BLaER1 treated with 17β-estradiol and CSF1 and Interleukin-3, amounts not matched to agents 10 nM and 100 nM (cell line): ENCODE measurements around the gene MSRB1.

Experiments used
- H3K27ac ChIP-seq, 11 experiments: shearing (Covaris generic); formaldehyde crosslinking; 2 replicates each; pipeline ENCODE4 v1.8.1; 2022
- H3K27me3 ChIP-seq, 11 experiments: shearing (Covaris generic); formaldehyde crosslinking; 2 replicates each; pipeline ENCODE4 v1.8.1; 2022
- H3K36me3 ChIP-seq, 11 experiments: shearing (Covaris generic); formaldehyde crosslinking; 2 replicates each; pipeline ENCODE4 v1.8.1; 2022
- H3K4me1 ChIP-seq, 10 experiments: shearing (Covaris generic); formaldehyde crosslinking; 2 replicates each; pipeline ENCODE4 v1.8.1; 2022
- H3K4me2 ChIP-seq, 11 experiments: shearing (Covaris generic); formaldehyde crosslinking; 2 replicates each; pipeline ENCODE4 v1.8.1; 2022
- H3K4me3 ChIP-seq, 10 experiments: shearing (Covaris generic); formaldehyde crosslinking; 2 replicates each; pipeline ENCODE4 v1.8.1; 2022
- H3K9ac ChIP-seq, 11 experiments: shearing (Covaris generic); formaldehyde crosslinking; 2 replicates each; pipeline ENCODE4 v1.8.1; 2022
- H3K9me3 ChIP-seq, 11 experiments: shearing (Covaris generic); formaldehyde crosslinking; replicated peaks in 1 of 11; 2 replicates each; pipeline ENCODE4 v1.8.1; 2022
- H4K20me1 ChIP-seq, 11 experiments: shearing (Covaris generic); formaldehyde crosslinking; 2 replicates each; pipeline ENCODE4 v1.8.1; 2022
- Cebpa-rat ChIP-seq, 11 experiments: shearing (Covaris generic); IDR thresholded peaks; 2 replicates each; pipeline ENCODE4 v1.8.1; 2022

MSRB1 gene, protein sequence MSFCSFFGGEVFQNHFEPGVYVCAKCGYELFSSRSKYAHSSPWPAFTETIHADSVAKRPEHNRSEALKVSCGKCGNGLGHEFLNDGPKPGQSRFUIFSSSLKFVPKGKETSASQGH

DNA sequence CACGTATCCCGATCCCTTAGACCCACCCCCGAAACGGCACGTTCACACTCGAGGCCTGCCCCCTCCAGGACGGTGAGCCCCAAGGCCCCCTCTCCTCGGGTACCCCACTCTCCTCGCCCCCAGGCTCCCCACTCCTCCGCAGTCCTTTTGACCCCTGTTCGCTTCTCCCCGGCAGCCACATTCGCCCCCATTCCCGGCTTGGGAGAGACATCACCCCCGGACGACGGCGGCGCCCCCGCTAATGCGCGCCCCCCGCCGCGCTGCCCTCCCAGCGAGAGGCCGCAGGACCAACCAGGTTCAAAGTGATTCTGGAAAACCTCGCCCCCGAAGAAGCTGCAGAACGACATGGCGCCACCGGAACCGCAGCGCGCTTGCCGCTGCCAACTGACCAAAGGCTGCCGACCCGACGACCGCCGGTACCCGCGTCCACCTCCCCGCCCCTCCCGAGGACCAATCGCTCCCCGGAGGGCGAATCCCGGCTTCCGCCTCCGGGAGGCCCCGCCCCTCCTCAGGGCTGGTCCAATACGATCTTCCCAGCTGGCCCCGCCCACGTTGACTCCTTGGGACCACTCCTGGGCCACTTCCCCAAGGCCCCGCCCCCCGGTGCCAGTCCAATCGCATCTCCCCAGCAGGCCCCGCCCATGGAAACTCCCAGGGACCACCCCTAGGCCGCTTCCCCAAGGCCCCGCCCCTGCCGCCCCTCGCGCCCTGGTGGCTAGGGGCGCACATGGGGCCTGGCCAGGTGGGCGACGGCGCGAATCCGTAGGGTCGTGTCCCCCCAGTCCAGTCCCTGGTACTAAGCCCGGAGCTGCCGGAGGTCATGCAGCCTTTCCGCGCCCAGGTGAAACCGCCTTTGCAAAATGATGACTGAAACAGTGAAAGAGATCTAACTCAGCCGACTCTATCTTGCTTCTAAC lies at the start of gene MSRB1:
Gene MSRB1 (minus strand): TSS at position 390 of the 917 bp plus-strand sequence. CDS start 43 bp downstream, at position 347.
- Histone ChIP-seq H3K4me3 (peak within 1 kb of the TSS; percentile 75 to 95 (median 86)), H3K4me2 (peak within 1 kb of the TSS; percentile 96 to 100 (median 100)), H4K20me1 (peaks cover 0 to 45% (median 27%) of the 10 kb centered on the region in 11 experiments; a peak in 16 of 22 replicates), H3K27ac (peak within 1 kb of the TSS; percentile 52 to 80 (median 71); a peak in 21 of 22 replicates), H3K27me3 (peaks cover 0 to 6% (median 0%) of the 10 kb centered on the region in 11 experiments; a peak in 3 of 22 replicates), H3K9me3 (no peaks in the 10 kb centered on the region), H3K4me1 (peaks cover 38 to 65% (median 50%) of the 10 kb centered on the region in 10 experiments), H3K9ac (peak within 1 kb of the TSS; percentile 75 to 88 (median 83)), H3K36me3 (peaks cover 14 to 28% (median 17%) of the 10 kb centered on the region in 11 experiments)
- TF ChIP-seq Cebpa-rat (IDR thresholded peaks at IDR 0.05) = no peak

DNA sequence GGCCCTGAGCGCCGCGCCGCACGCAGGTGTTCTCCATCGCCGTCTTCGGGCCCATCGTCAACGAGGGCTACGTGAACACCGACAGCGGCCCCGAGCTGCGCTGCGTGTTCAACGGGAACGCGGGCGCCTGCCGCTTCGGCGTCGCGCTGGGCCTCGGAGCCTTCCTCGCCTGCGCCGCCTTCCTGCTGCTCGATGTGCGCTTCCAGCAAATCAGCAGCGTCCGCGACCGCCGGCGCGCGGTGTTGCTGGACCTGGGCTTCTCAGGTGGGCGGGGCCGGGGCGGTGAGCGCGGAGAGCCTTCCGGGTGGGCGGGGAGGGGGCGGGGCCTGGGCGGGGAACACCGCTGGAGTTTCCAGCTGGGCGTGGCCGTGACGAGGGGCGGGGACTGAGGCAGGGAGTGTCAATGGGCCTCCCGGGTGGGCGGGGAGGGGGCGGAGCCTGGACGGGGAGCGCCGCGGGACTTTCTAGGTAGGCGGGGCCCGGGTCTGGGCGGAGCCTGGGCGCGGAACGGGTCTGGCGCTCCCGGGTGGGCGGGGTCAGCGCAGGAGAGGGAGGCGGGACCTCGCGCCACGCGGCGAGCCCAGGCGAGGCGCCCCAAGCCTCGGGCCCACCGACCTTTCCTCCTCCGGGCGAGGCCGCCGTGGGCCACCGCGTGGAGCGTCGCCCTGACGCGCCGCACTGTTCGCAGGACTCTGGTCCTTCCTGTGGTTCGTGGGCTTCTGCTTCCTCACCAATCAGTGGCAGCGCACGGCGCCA lies 49.1 kb upstream of the MSRB1 start:
- peak overlapping the region in 6 of 11 experiments; percentile 16 to 50 (median 47); a peak in 7 of 22 replicates for H3K27ac ChIP-seq

DNA sequence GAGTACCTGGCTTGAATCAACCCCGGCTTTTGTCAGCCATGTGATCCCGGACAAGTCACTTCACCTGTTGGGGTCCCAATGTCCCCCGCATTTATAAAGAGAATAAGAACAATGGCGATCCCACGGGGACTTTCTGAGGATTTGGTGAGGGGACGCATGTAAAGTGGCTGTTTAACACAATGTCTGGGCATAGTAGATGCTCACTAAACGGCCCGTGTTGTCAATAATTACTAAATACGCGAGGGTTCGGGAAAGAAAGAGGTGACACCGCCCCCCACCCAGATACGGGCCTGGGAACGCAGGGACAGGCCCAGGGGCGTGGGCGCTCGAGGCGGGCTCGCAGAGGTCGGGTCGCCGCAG lies 48.6 kb upstream of the MSRB1 start:
- Histone ChIP-seq H3K9ac (peak overlapping the region in 6 of 11 experiments; percentile 30 to 61 (median 42); a peak in 2 of 22 replicates), H3K36me3 (peaks cover 6 to 24% (median 19%) of the 10 kb centered on the region in 11 experiments), H3K4me3 (peak overlapping the region; percentile 19 to 54 (median 37); a peak in 13 of 20 replicates), H4K20me1 (peaks cover 0 to 39% (median 18%) of the 10 kb centered on the region in 11 experiments; a peak in 15 of 22 replicates), H3K27ac (peak overlapping the region in 6 of 11 experiments; percentile 16 to 50 (median 47); a peak in 7 of 22 replicates), H3K4me1 (peaks cover 17 to 42% (median 35%) of the 10 kb centered on the region in 10 experiments), H3K9me3 (peaks cover 0 to 10% (median 0%) of the 10 kb centered on the region in 11 experiments; a peak in 8 of 22 replicates), H3K4me2 (peak overlapping the region; percentile 62 to 83 (median 75)), H3K27me3 (peaks cover 40 to 56% (median 53%) of the 10 kb centered on the region in 11 experiments)
- TF ChIP-seq Cebpa-rat (IDR thresholded peaks at IDR 0.05) = no peak

More for the DNA sequence above, 49.1 kb upstream of the MSRB1 start:
- H3K27me3 ChIP-seq = peaks cover 40 to 56% (median 53%) of the 10 kb centered on the region in 11 experiments
- peaks cover 0 to 10% (median 0%) of the 10 kb centered on the region in 11 experiments; a peak in 8 of 22 replicates for H3K9me3 ChIP-seq
- peak overlapping the region in 6 of 11 experiments; percentile 30 to 61 (median 42); a peak in 2 of 22 replicates for H3K9ac ChIP-seq
- H3K36me3 ChIP-seq = peaks cover 7 to 24% (median 20%) of the 10 kb centered on the region in 11 experiments
- H4K20me1 ChIP-seq = peaks cover 0 to 39% (median 23%) of the 10 kb centered on the region in 11 experiments; a peak in 16 of 22 replicates
- H3K4me2 ChIP-seq = peak overlapping the region; percentile 62 to 83 (median 75)
- H3K4me3 ChIP-seq = peak overlapping the region; percentile 19 to 54 (median 37); a peak in 13 of 20 replicates
- no peak for TF ChIP-seq Cebpa-rat (IDR thresholded peaks at IDR 0.05)
- H3K4me1 ChIP-seq = peaks cover 17 to 41% (median 35%) of the 10 kb centered on the region in 10 experiments

DNA sequence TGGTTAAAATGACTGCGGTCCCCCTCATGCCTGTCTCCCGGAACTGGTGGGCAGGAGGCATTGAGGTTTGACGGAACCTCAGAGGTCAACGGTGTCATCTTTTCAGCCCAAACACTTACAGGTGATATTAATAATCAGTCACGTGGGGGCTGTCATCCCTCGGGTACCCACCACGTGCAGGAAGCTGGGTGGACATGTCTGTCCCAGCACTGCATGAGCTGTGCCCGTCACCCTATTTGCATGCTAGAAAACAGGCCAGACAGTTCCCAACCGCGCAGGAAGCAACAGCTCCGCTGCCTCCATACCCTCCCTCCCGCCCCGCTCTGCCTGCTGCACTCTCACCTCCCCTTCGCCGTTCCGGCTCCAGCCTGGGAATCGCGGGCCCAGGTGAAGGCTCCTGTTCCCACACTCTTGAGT lies 48.1 kb upstream of the MSRB1 start:
- Histone ChIP-seq H3K36me3 (peaks cover 10 to 24% (median 20%) of the 10 kb centered on the region in 11 experiments), H3K4me3 (peak overlapping the region in 8 of 10 experiments; percentile 25 to 54 (median 40); a peak in 6 of 20 replicates), H3K9me3 (peaks cover 0 to 10% (median 0%) of the 10 kb centered on the region in 11 experiments; a peak in 8 of 22 replicates), H3K27ac (no peak overlapping the region), H3K4me1 (peaks cover 19 to 46% (median 36%) of the 10 kb centered on the region in 10 experiments), H3K27me3 (peaks cover 40 to 56% (median 53%) of the 10 kb centered on the region in 11 experiments), H3K4me2 (peak overlapping the region; percentile 62 to 83 (median 75)), H4K20me1 (peaks cover 0 to 42% (median 15%) of the 10 kb centered on the region in 11 experiments; a peak in 15 of 22 replicates), H3K9ac (no peak overlapping the region)
- TF ChIP-seq Cebpa-rat (IDR thresholded peaks at IDR 0.05) = no peak

DNA sequence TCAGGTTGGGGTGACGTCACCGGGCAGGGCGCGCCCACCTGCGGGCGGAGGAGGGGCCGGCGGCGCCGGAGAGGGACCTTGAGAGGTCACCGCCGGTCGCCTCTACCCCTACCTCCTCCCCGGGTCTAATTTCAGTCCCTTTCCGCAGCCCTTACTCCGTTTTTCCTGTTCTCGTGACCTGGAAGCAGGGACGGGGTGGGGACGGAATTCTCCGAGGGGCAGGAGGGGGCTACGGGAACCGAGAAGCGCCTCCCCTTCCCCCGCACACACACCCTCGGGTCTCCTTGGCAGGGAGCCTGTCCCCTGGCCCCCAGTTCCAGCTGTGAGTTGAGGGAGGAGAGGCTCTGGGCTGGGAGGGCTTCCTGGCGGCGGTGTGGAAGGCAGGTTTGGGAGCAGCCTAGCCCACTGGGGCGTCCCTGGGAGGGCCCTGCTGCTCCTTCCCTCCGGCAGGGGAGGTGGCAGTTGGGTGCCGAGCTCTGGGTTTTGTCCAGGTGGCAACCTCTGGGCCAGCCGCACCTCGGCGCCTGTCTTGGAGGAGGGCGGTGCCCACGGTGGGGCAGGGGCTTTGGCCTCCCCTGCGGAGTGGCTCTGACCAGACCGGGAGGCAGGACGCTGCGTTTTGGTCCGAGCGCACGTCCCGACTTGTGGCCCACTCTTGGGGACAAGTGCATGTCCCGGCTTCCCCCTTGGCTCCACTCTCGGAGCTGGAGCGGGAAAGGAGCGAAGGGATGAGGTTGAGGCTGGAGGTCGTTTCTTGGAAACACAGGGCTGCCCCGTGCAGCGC lies 47.5 kb upstream of the MSRB1 start:
- peaks cover 25 to 52% (median 41%) of the 10 kb centered on the region in 10 experiments for H3K4me1 ChIP-seq
- no peak overlapping the region; a peak in 2 of 22 replicates for H3K9ac ChIP-seq
- peaks cover 40 to 56% (median 53%) of the 10 kb centered on the region in 11 experiments for H3K27me3 ChIP-seq
- H3K27ac ChIP-seq = no peak overlapping the region
- H4K20me1 ChIP-seq = peaks cover 0 to 48% (median 18%) of the 10 kb centered on the region in 11 experiments; a peak in 15 of 22 replicates
- H3K9me3 ChIP-seq = peaks cover 0 to 10% (median 0%) of the 10 kb centered on the region in 11 experiments; a peak in 8 of 22 replicates
- H3K4me2 ChIP-seq = peak overlapping the region; percentile 61 to 83 (median 75)
- H3K4me3 ChIP-seq = peak overlapping the region; percentile 18 to 45 (median 26); a peak in 11 of 20 replicates
- no peak for TF ChIP-seq Cebpa-rat (IDR thresholded peaks at IDR 0.05)
- peaks cover 15 to 24% (median 22%) of the 10 kb centered on the region in 11 experiments for H3K36me3 ChIP-seq

DNA sequence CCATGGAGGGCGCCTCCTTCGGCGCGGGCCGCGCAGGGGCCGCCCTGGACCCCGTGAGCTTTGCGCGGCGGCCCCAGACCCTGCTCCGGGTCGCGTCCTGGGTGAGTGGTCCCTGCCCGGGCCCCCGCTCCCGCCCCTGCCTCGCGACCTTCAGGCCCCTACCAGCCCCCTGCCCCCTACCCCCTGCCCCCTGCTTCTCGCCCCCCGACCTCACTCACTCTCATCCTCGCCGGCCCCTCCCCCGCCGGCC lies 47.0 kb upstream of the MSRB1 start:
- H4K20me1 ChIP-seq = peaks cover 0 to 51% (median 18%) of the 10 kb centered on the region in 11 experiments; a peak in 15 of 22 replicates
- no peak overlapping the region for H3K9ac ChIP-seq
- H3K4me3 ChIP-seq = peak overlapping the region in 1 of 10 experiments; percentile 18; a peak in 1 of 20 replicates
- H3K4me2 ChIP-seq = peak overlapping the region in 9 of 11 experiments; percentile 26 to 83 (median 75); a peak in 7 of 22 replicates
- H3K27ac ChIP-seq = no peak overlapping the region
- H3K36me3 ChIP-seq = peaks cover 16 to 24% (median 21%) of the 10 kb centered on the region in 11 experiments
- no peak for TF ChIP-seq Cebpa-rat (IDR thresholded peaks at IDR 0.05)
- peaks cover 30 to 57% (median 46%) of the 10 kb centered on the region in 10 experiments for H3K4me1 ChIP-seq
- peaks cover 40 to 56% (median 53%) of the 10 kb centered on the region in 11 experiments for H3K27me3 ChIP-seq
- peaks cover 0 to 10% (median 0%) of the 10 kb centered on the region in 11 experiments; a peak in 8 of 22 replicates for H3K9me3 ChIP-seq
